GM12891 (cell line): ENCODE results near the gene ABHD1.
A peak's percentile ranks its signal among the peaks of the same experiment; 100 is the strongest.
"Not testable (repeated sequence)": the region's sequence is repeated elsewhere in the genome, so short reads cannot be mapped to it uniquely, and the experiment has no call there.

Experiments used
- DNase-seq: peaks from one replicate; pipeline ENCODE4 v3.0.0; 2011; ENCODE audit warnings: low spot score; ENCODE audit not compliant: insufficient read length
- FAIRE-seq: peaks from 2 replicates; lab custom pipeline; 2011; peaks lifted over from hg19 to GRCh38; lab: Jason Lieb, UNC
- PAX5 ChIP-seq: IDR thresholded peaks from 2 replicates; pipeline ENCODE4 v1.6.1; 2011; ENCODE audit warnings: low read length, moderate library complexity, mild to moderate bottlenecking; ENCODE audit not compliant: insufficient read depth, severe bottlenecking
- POLR2A ChIP-seq: IDR thresholded peaks from 2 replicates; pipeline ENCODE4 v1.6.1; 2011; ENCODE audit warnings: low read depth, low read length, control low read depth
- POLR2AphosphoS5 ChIP-seq: IDR thresholded peaks from 2 replicates; pipeline ENCODE4 v1.6.1; 2011; ENCODE audit warnings: low read depth, low read length, control low read depth
- POU2F2 ChIP-seq: IDR thresholded peaks from 2 replicates; pipeline ENCODE4 v1.6.1; 2011; ENCODE audit warnings: low read depth, mild to moderate bottlenecking, control low read depth, low read length, moderate library complexity
- SPI1 ChIP-seq: IDR thresholded peaks from 2 replicates; pipeline ENCODE4 v1.6.1; 2011; ENCODE audit warnings: low read depth, low read length, control low read depth
- TAF1 ChIP-seq: IDR thresholded peaks from 2 replicates; pipeline ENCODE4 v1.6.1; 2011; ENCODE audit warnings: low read depth, low read length, control low read depth

ABHD1 gene

DNA sequence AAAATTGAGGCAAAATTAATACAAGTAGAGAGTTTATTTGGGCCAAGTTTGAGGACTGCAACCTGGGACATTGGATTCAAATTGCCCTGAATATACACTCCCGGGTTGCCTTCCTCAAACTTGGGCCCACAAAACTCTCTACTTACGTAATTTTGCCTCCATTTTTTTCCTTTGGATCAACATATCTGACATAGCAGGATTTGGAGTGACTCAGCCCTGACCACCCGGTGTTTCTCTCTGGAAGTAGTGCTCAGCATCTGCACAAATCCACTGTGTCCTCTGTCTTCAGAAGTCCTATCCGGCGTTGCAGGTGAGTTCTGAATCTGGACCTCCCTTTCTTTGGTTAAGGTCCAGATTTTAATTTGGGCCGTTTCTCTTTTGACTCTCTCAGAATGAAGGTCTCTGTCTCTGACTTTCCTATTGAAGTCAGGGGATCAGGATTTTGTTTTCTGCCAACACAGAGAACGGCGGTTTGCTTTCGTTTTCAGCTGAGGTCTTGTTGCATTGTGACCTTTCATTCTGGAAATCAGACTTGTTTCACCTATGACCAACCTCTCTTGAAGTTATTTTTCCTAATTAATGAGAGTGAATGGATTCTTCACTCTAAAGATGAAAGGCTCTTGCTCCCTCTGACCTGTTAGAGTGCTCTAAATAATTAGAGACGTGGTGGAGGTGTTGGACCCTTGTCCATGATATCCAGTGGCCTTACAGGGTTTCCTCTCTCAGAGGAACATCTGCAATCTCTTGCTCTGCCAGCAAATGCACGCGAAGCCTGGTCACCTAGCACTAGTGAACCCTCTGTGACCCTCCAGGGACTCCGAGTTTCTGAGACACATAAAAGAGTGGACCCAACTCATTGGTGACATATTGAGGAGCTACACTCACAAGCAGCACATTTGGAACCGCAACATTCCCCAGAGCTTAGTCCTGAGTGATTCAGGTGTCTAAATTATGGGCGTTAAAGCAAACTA lies 38.8 kb downstream of the ABHD1 start:
- DNase-seq (no peak), FAIRE-seq (no peak)
- TF ChIP-seq POLR2A = no peak
- TF ChIP-seq POU2F2 = no peak
- TF ChIP-seq SPI1 = no peak
- no peak for TF ChIP-seq POLR2AphosphoS5
- no peak for TF ChIP-seq TAF1
- TF ChIP-seq PAX5 = no peak

DNA sequence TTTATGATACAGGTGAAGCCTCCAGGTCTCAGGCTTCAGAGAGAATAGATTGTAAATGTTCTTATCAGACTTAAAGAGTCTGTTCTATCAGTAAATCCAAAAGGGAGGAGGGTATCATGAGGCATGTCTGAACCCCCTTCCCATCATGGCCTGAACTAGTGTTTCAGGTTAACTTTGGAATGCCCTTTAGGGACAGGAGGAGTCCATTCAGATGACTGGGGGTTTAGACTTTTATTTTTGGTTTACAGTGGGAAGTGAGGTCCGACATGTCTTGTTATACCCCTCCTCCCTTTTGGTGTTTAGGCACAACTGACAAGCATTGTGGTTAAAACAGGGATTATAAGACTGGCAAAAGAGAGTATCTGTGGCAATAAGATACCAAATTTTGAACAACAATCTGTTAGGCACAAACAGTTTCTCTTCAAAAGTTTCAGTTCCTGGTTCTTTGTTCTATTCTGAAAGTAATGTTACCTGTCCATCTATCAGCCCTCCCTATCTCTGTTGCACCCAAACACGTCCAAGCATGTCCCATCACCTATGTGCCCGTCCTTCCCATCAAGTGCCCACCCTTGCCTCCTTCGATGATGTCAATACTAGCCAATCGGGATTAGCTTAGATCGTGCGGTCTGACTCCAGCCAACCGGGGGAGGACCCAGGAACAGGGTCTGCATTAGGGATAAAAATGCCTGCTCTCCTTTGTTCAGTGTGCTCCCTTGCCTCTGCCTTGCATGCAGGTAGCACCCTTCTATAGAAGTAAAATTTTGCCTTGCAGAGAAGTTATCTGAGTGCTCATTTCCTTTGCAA lies 41.5 kb downstream of the ABHD1 start:
- TF ChIP-seq TAF1 = no peak
- no peak for TF ChIP-seq POU2F2
- TF ChIP-seq POLR2AphosphoS5 = no peak
- TF ChIP-seq SPI1 = peak; percentile 96
- TF ChIP-seq PAX5 = no peak
- TF ChIP-seq POLR2A = no peak
- FAIRE-seq = peak; percentile 87
- DNase-seq = no peak

DNA sequence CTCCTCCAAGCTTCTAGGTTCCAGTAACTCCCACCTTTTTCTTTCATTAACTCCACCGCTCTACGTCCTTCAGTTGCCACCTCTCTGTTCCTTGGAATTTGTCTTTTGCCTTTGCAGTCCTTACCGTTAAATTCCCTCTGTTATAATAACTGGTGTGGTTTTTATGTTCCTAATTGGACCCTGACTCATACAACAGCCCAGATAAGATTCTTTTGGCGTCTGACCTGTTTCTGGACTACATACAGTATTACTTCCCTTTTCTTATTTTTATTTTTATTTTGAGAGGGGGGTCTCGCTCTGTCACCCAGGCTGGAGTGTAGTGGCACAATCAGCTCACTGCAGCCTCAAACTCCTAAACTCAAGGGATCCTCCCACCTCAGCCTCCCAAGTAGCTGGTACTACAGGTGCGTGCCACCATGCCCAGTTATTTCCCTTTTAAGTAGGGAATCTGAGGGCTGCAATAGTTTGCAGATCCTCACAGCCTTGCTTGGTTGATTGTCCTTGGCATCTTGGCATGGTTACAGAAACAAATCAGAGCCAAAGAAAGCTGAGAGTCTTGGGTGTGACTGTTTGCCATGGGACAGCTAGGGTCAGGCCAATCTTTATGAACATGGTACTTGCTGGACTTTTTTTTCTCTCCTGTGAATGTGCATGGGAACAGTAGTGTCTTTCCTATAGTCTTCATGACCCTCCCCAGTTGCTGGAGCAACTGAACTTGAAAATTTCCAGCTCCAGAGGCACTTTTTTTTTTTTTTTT lies 47.1 kb downstream of the ABHD1 start:
- DNase-seq (no peak), FAIRE-seq (no peak)
- TF ChIP-seq PAX5 = no peak
- TF ChIP-seq TAF1 = no peak
- TF ChIP-seq SPI1 = no peak

DNA sequence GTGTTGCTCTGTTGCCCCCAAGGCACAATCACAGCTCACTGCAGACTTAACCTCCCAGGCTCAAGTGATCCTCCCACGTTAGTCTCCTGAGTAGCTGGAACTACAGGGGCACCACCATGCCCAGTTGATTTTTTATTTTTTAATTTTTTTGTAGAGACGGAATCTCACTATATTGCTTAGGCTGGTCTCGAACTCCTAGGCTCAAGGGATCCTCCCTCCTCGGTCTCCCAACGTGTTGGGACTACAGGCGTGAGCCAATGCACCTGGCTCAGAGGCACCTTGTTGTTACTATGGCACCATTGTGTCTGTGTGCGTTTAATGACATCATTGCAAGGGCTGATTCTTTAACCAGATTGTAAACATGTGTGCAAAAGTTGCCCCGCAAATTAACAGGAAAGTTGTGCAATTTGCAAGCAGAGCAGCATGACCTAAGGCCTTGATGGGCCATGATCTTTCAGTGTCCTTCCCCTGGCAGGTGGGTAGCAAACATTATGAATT lies 47.8 kb downstream of the ABHD1 start:
- DNase-seq (no peak), FAIRE-seq (no peak)
- no peak for TF ChIP-seq POLR2A
- no peak for TF ChIP-seq POLR2AphosphoS5
- no peak for TF ChIP-seq TAF1

DNA sequence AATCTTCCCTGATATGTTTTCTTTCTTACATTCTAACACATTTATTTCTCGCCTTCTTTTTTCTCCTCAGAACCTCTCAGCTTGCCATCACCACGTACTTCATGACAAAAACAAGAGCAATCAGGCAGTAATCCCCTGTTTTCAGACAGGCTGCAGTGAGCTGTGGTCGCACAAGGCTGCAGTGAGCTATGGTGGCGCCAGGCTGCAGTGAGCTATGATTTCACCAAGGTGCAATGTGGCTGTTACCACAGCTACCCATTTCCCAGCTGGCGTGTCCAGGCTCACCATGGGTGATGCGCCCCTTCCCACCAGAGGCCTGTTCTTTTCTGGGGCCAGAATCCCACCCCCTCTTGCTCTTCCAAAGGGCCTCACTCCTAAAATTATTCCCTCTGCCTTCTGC lies 51.0 kb downstream of the ABHD1 start:
- DNase-seq (no peak), FAIRE-seq (no peak)
- TF ChIP-seq POU2F2 (no peak), PAX5 (no peak), SPI1 (no peak), TAF1 (no peak), POLR2AphosphoS5 (no peak), POLR2A (no peak)

DNA sequence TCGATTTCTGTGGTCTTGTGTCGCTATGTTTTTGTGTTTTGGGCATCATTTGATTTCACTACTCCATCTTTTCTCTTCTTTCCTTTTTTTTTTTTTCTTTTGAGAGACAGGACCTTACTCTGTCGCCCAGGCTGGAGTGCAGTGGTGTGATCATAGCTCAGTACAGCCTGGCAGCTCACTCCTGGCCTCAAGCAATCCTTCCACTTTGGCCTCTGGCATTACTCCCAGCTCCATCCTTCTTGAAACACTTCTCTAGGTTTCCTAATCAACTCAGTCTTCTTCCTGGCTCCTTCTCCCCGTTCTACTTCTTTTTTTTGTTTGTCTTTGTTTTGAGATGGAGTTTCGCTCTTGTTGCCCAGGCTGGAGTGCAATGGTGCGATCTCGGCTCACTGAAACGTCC lies 51.7 kb downstream of the ABHD1 start:
- no peak for FAIRE-seq
- TF ChIP-seq TAF1 (no peak), POLR2AphosphoS5 (no peak), POLR2A (no peak), POU2F2 (no peak), PAX5 (no peak), SPI1 (no peak)
- DNase-seq = no peak

DNA sequence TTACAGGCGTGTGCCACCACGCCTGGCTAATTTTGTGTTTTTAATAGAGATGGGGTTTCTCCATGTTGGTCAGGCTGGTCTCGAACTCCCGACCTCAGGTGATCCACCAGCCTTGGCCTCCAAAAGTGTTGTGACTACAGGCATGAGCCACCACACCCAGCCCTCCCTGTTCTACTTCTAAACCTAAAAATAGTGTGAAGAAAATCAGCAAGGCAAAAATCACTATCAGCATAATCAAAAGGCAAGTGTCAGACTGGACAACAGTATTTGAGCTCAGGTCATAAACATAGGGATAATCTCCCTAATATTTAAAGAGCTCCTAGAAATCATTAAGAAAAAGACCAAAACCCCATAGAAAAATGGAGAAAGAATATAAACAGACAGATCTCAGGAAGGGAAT lies 52.2 kb downstream of the ABHD1 start:
- FAIRE-seq, DNase-seq: not testable (repeated sequence)

DNA sequence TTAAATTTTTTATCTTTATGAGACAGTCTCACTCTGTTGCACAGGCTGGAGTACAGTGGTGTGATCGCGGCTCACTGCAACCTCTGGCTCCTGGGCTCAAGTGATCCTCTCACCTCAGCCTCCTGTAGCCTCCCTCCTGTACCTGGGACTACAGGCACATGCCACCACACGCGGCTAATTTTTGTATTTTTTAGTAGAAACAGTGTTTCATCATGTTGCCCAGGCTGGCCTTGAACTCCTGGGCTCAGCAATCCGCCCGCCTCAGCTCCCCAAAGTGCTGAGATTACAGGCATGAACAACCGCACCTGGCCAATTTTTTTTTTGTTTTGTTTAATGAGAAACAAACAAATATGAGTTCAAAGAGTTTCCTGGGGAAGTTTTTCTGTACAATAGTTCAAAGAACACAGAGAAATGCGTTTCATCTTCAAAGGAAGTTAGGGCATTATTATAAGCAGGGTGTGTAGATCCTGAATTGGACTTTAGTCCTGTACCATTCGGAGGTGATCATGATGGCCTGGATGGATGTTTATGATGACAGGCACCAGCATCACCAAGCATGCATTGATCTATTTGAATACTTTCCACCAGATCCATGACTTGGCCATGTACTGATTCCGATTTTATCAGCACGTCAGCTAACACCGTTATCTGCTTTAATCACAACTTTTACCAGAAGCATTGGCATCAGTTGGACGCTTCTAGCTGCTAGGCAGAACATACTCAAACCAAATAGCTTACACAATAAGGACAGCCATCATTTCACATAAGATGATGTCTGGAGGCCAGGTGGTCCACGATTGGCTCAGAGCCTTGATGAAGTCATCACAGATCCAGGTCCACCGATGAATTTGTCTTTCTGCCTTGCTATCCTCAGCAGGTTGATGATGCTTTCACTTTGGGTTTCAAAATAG lies 54.1 kb downstream of the ABHD1 start:
- TF ChIP-seq POLR2A = no peak
- DNase-seq (no peak), FAIRE-seq (peak; percentile 43)

DNA sequence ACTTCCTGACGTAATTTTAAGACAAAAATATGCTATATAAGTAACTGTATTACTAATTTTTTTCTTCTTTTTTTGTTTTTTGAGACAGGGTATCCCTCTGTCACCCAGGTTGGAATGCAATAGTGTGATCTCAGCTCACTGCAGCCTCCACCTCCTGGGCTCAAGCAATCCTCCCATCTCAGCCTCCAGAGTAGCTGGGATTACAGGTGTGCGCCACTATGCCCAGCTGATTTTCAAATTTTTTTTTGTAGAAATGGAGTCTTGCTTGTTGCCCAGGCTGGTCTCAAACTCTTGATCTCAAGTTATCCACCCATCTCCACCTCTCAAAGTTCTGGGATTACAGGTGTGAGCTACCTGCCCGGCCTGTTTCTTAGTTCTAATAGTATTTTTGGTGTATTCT lies 54.9 kb downstream of the ABHD1 start:
- TF ChIP-seq TAF1 (no peak), POLR2A (no peak), POU2F2 (no peak), SPI1 (no peak), PAX5 (no peak), POLR2AphosphoS5 (no peak)
- no peak for DNase-seq
- FAIRE-seq = no peak
